ENCODE measurements around the gene DVL1.
A peak's percentile ranks its signal among the peaks of the same experiment; 100 is the strongest.

The DVL1 gene

GRCh38 chr1:1299686-1300351 lies 49.4 kb downstream of the DVL1 start:
- DNase-seq (ENCODE audit: low read depth in 2 of 2), result no peak

GRCh38 chr1:1298861-1299685 lies 50.1 kb downstream of the DVL1 start:
- no peak for DNase-seq (ENCODE audit: low read depth in 2 of 2)

- DNase-seq (ENCODE audit: low read depth in 2 of 2), result no peak
Observed at GRCh38 chr1:1297802-1298424, 51.3 kb downstream of the DVL1 start.

- no peak for DNase-seq (ENCODE audit: low read depth in 2 of 2)
Observed at GRCh38 chr1:1296070-1297061, 52.9 kb downstream of the DVL1 start.

- no peak for DNase-seq (ENCODE audit: low read depth in 2 of 2)
Observed at GRCh38 chr1:1295154-1295923, 53.9 kb downstream of the DVL1 start.

- no peak for DNase-seq (ENCODE audit: low read depth in 2 of 2)
Observed at GRCh38 chr1:1294250-1294890, 54.8 kb downstream of the DVL1 start.

- DNase-seq (ENCODE audit: low read depth in 2 of 2), result no peak
Observed at GRCh38 chr1:1293263-1294249, 55.7 kb downstream of the DVL1 start.

- DNase-seq (ENCODE audit: low read depth in 2 of 2), result no peak
Observed at GRCh38 chr1:1292851-1293250, 56.4 kb downstream of the DVL1 start.

GRCh38 chr1:1292442-1292779 lies 56.8 kb downstream of the DVL1 start:
- no peak for DNase-seq (ENCODE audit: low read depth in 2 of 2)

GRCh38 chr1:1291548-1292441 lies 57.4 kb downstream of the DVL1 start:
- peak in 1 of 2 donors; percentile 60 for DNase-seq (ENCODE audit: low read depth in 2 of 2)

GRCh38 chr1:1291023-1291528 lies 58.1 kb downstream of the DVL1 start:
- DNase-seq (ENCODE audit: low read depth in 2 of 2), result no peak

- peak; percentile 60 to 65 for DNase-seq (ENCODE audit: low read depth in 2 of 2)
Observed at GRCh38 chr1:1290238-1290731, 58.9 kb downstream of the DVL1 start.

GRCh38 chr1:1287288-1288110 lies 61.7 kb downstream of the DVL1 start:
- DNase-seq (ENCODE audit: low read depth in 2 of 2), result no peak

GRCh38 chr1:1286313-1287261 lies 62.6 kb downstream of the DVL1 start:
- DNase-seq (ENCODE audit: low read depth in 2 of 2), result no peak

GRCh38 chr1:1285611-1286311 lies 63.5 kb downstream of the DVL1 start:
- DNase-seq (ENCODE audit: low read depth in 2 of 2), result no peak
